ENCODE measurements around the gene GNRHR. TPM values are rescaled to one million over a fixed set of nuclear protein-coding genes. Genes with fewer than 3 reads are reported as not detected.

The GNRHR gene
- total and polyA plus RNA-seq, 7 experiments from 2014 or later, result not detected

- ChIA-PET CTCF (interaction anchor here (1.3 kb wide), 1 partner anchor 29 kb away, joined by 6 read pairs; no protein-coding TSS in a partner anchor), POLR2A (interaction anchor here (0.9 kb wide), 1 partner anchor 182 kb away, joined by 3 read pairs; no protein-coding TSS in a partner anchor)
- Histone ChIP-seq H3K4me1 (ENCODE audit: control insufficient read depth in 2 of 2, insufficient read depth in 2 of 2, low read length in 2 of 2) (no peaks in the 10 kb centered on the region), H3K27me3 (ENCODE audit: control insufficient read depth in 2 of 2, insufficient read depth in 2 of 2, low read length in 2 of 2) (no peaks in the 10 kb centered on the region), H3K9me3 (ENCODE audit: control insufficient read depth in 2 of 3, low read length in 3 of 3) (no peaks in the 10 kb centered on the region), H3K4me3 (ENCODE audit: low read length) (no peak overlapping the region), H3K27ac (ENCODE audit: low read depth, low read length) (no peak overlapping the region), H3K36me3 (ENCODE audit: control insufficient read depth in 2 of 3, insufficient read depth in 3 of 3, low read length in 3 of 3) (peaks cover 0 to 28% (median 0%) of the 10 kb centered on the region in 3 experiments)
- no peak overlapping the region for H3K4me3 Mint-ChIP-seq
- H3K27me3 Mint-ChIP-seq, result no peaks in the 10 kb centered on the region
- H3K36me3 Mint-ChIP-seq, result peaks cover 4 to 59% (median 26%) of the 10 kb centered on the region in 5 donors
- peaks cover 0 to 2% (median 0%) of the 10 kb centered on the region in 11 donors for H3K9me3 Mint-ChIP-seq
- ATAC-seq, result no peak
- peaks cover 0 to 28% (median 8%) of the 10 kb centered on the region in 7 donors for H3K4me1 Mint-ChIP-seq
- DNase-seq, result no peak
- intact Hi-C loops (cut with micrococcal nuclease), result no loop called here
- no peak overlapping the region for H3K27ac Mint-ChIP-seq
These were observed 36.6 kb downstream of the GNRHR start for GRCh38 chr4:67717586-67717985.

- H3K27ac Mint-ChIP-seq, result no peak overlapping the region
- no peak overlapping the region for H3K4me3 Mint-ChIP-seq
These were observed 39.2 kb downstream of the GNRHR start for GRCh38 chr4:67714955-67715354.

GRCh38 chr4:67714248-67714583 is 40.0 kb downstream of the GNRHR start:
- H3K27ac ChIP-seq (ENCODE audit: low read depth, low read length), result no peak overlapping the region
- H3K27me3 Mint-ChIP-seq, result no peaks in the 10 kb centered on the region
- intact Hi-C loops (cut with micrococcal nuclease), result loop anchor here in 1 of 2 donors (1.0 kb wide), 1 partner anchor 13 kb away; the partner anchor contains the start of gene UBA6

More at GRCh38 chr4:67714955-67715354, 39.2 kb downstream of the GNRHR start:
- ChIA-PET CTCF (interaction anchor here (0.6 kb wide), 1 partner anchor 13 kb away, joined by 3 read pairs; no protein-coding TSS in a partner anchor), POLR2A (no interaction called here)
- Histone ChIP-seq H3K4me1 (ENCODE audit: control insufficient read depth in 2 of 2, insufficient read depth in 2 of 2, low read length in 2 of 2) (no peaks in the 10 kb centered on the region), H3K9me3 (ENCODE audit: control insufficient read depth in 2 of 3, low read length in 3 of 3) (no peaks in the 10 kb centered on the region), H3K27me3 (ENCODE audit: control insufficient read depth in 2 of 2, insufficient read depth in 2 of 2, low read length in 2 of 2) (no peaks in the 10 kb centered on the region), H3K36me3 (ENCODE audit: control insufficient read depth in 2 of 3, insufficient read depth in 3 of 3, low read length in 3 of 3) (peaks cover 0 to 19% (median 0%) of the 10 kb centered on the region in 3 experiments), H3K27ac (ENCODE audit: low read depth, low read length) (no peak overlapping the region), H3K4me3 (ENCODE audit: low read length) (no peak overlapping the region)
- no peak for ATAC-seq
- intact Hi-C loops (cut with micrococcal nuclease), result loop anchor here in 1 of 2 donors (1.0 kb wide), 1 partner anchor 14 kb away; the partner anchor contains the start of gene UBA6
- Mint-ChIP-seq H3K36me3 (peaks cover 0 to 50% (median 24%) of the 10 kb centered on the region in 5 donors), H3K27me3 (no peaks in the 10 kb centered on the region), H3K9me3 (no peaks in the 10 kb centered on the region), H3K4me1 (peaks cover 5 to 30% (median 20%) of the 10 kb centered on the region in 7 donors)
- DNase-seq, result no peak

GRCh38 chr4:67713529-67714247 is 40.5 kb downstream of the GNRHR start:
- intact Hi-C loops (cut with micrococcal nuclease), result loop anchor here in 1 of 2 donors (1.0 kb wide), 1 partner anchor 12 kb away; the partner anchor contains the start of gene UBA6
- Histone ChIP-seq H3K27ac (ENCODE audit: low read depth, low read length) (no peak overlapping the region), H3K4me1 (ENCODE audit: control insufficient read depth in 2 of 2, insufficient read depth in 2 of 2, low read length in 2 of 2) (no peaks in the 10 kb centered on the region), H3K9me3 (ENCODE audit: control insufficient read depth in 2 of 3, low read length in 3 of 3) (no peaks in the 10 kb centered on the region), H3K27me3 (ENCODE audit: control insufficient read depth in 2 of 2, insufficient read depth in 2 of 2, low read length in 2 of 2) (no peaks in the 10 kb centered on the region), H3K36me3 (ENCODE audit: control insufficient read depth in 2 of 3, insufficient read depth in 3 of 3, low read length in 3 of 3) (peaks cover 0 to 19% (median 0%) of the 10 kb centered on the region in 3 experiments), H3K4me3 (ENCODE audit: low read length) (no peak overlapping the region)
- ATAC-seq, result no peak
- ChIA-PET CTCF (no interaction called here), POLR2A (no interaction called here)
- no peak for DNase-seq
- H3K27ac Mint-ChIP-seq, result peak overlapping the region in 3 of 9 donors; percentile 40 to 76 (median 48)
- peaks cover 0 to under 1% (median 0%) of the 10 kb centered on the region in 11 donors for H3K9me3 Mint-ChIP-seq
- H3K36me3 Mint-ChIP-seq, result peaks cover 0 to 57% (median 29%) of the 10 kb centered on the region in 5 donors
- H3K27me3 Mint-ChIP-seq, result no peaks in the 10 kb centered on the region
- H3K4me3 Mint-ChIP-seq, result peak overlapping the region in 1 of 10 donors; percentile 12
- H3K4me1 Mint-ChIP-seq, result peaks cover 5 to 30% (median 22%) of the 10 kb centered on the region in 7 donors

More at GRCh38 chr4:67714248-67714583, 40.0 kb downstream of the GNRHR start:
- peaks cover 0 to 19% (median 0%) of the 10 kb centered on the region in 3 experiments for H3K36me3 ChIP-seq (ENCODE audit: control insufficient read depth in 2 of 3, insufficient read depth in 3 of 3, low read length in 3 of 3)
- H3K9me3 ChIP-seq (ENCODE audit: control insufficient read depth in 2 of 3, low read length in 3 of 3), result no peaks in the 10 kb centered on the region
- ChIA-PET CTCF (no interaction called here), POLR2A (no interaction called here)
- no peaks in the 10 kb centered on the region for H3K27me3 ChIP-seq (ENCODE audit: control insufficient read depth in 2 of 2, insufficient read depth in 2 of 2, low read length in 2 of 2)
- peak overlapping the region in 1 of 9 donors; percentile 76 for H3K27ac Mint-ChIP-seq
- peaks cover 5 to 30% (median 20%) of the 10 kb centered on the region in 7 donors for H3K4me1 Mint-ChIP-seq
- no peak for ATAC-seq
- H3K4me3 ChIP-seq (ENCODE audit: low read length), result no peak overlapping the region
- H3K36me3 Mint-ChIP-seq, result peaks cover 0 to 56% (median 29%) of the 10 kb centered on the region in 5 donors
- no peaks in the 10 kb centered on the region for H3K9me3 Mint-ChIP-seq
- H3K4me1 ChIP-seq (ENCODE audit: control insufficient read depth in 2 of 2, insufficient read depth in 2 of 2, low read length in 2 of 2), result no peaks in the 10 kb centered on the region
- DNase-seq, result peak in 1 of 9 donors; percentile 52
- peak overlapping the region in 1 of 10 donors; percentile 12 for H3K4me3 Mint-ChIP-seq

GRCh38 chr4:67712650-67713528 is 41.3 kb downstream of the GNRHR start:
- peaks cover 6 to 31% (median 30%) of the 10 kb centered on the region in 7 donors for H3K4me1 Mint-ChIP-seq
- CTCF ChIA-PET, result interaction anchor here (0.6 kb wide), 1 partner anchor 528 kb away, joined by 3 read pairs; no protein-coding TSS in a partner anchor
- intact Hi-C loops (cut with micrococcal nuclease), result no loop called here
- H3K4me3 Mint-ChIP-seq, result no peak overlapping the region
- H3K9me3 Mint-ChIP-seq, result peaks cover 0 to 8% (median 0%) of the 10 kb centered on the region in 11 donors
- no peaks in the 10 kb centered on the region for H3K27me3 Mint-ChIP-seq
- Histone ChIP-seq H3K27ac (ENCODE audit: low read depth, low read length) (no peak overlapping the region), H3K27me3 (ENCODE audit: control insufficient read depth in 2 of 2, insufficient read depth in 2 of 2, low read length in 2 of 2) (no peaks in the 10 kb centered on the region), H3K4me3 (ENCODE audit: low read length) (no peak overlapping the region), H3K4me1 (ENCODE audit: control insufficient read depth in 2 of 2, insufficient read depth in 2 of 2, low read length in 2 of 2) (no peaks in the 10 kb centered on the region), H3K36me3 (ENCODE audit: control insufficient read depth in 2 of 3, insufficient read depth in 3 of 3, low read length in 3 of 3) (peaks cover 0 to 19% (median 0%) of the 10 kb centered on the region in 3 experiments), H3K9me3 (ENCODE audit: control insufficient read depth in 2 of 3, low read length in 3 of 3) (no peaks in the 10 kb centered on the region)
- POLR2A ChIA-PET, result no interaction called here
- DNase-seq (no peak), ATAC-seq (no peak)
- H3K36me3 Mint-ChIP-seq, result peaks cover 0 to 60% (median 36%) of the 10 kb centered on the region in 5 donors
- H3K27ac Mint-ChIP-seq, result peak overlapping the region in 3 of 9 donors; percentile 1 to 36 (median 9)

- Mint-ChIP-seq H3K9me3 (peaks cover 0 to 12% (median 2%) of the 10 kb centered on the region in 11 donors), H3K36me3 (peaks cover 0 to 58% (median 38%) of the 10 kb centered on the region in 5 donors), H3K27me3 (no peaks in the 10 kb centered on the region), H3K27ac (peak overlapping the region in 3 of 9 donors; percentile 9 to 36 (median 25)), H3K4me3 (no peak overlapping the region), H3K4me1 (peaks cover 8 to 35% (median 31%) of the 10 kb centered on the region in 7 donors)
- intact Hi-C loops (cut with micrococcal nuclease), result no loop called here
- DNase-seq, result no peak
- peaks cover 0 to 18% (median 0%) of the 10 kb centered on the region in 3 experiments for H3K36me3 ChIP-seq (ENCODE audit: control insufficient read depth in 2 of 3, insufficient read depth in 3 of 3, low read length in 3 of 3)
- no peak overlapping the region for H3K4me3 ChIP-seq (ENCODE audit: low read length)
- no peaks in the 10 kb centered on the region for H3K4me1 ChIP-seq (ENCODE audit: control insufficient read depth in 2 of 2, insufficient read depth in 2 of 2, low read length in 2 of 2)
- POLR2A ChIA-PET, result no interaction called here
- no peak overlapping the region for H3K27ac ChIP-seq (ENCODE audit: low read depth, low read length)
- H3K27me3 ChIP-seq (ENCODE audit: control insufficient read depth in 2 of 2, insufficient read depth in 2 of 2, low read length in 2 of 2), result no peaks in the 10 kb centered on the region
- CTCF ChIA-PET, result interaction anchor here (0.6 kb wide), 1 partner anchor 529 kb away, joined by 3 read pairs; no protein-coding TSS in a partner anchor
- H3K9me3 ChIP-seq (ENCODE audit: control insufficient read depth in 2 of 3, low read length in 3 of 3), result no peaks in the 10 kb centered on the region
- ATAC-seq, result no peak
These were observed 42.1 kb downstream of the GNRHR start for GRCh38 chr4:67712000-67712625.

Measured in naive thymus-derived CD4-positive, alpha-beta T cell (primary cell).